Measurements from ENCODE around the gene OR52E8.
A peak's percentile ranks its signal among the peaks of the same experiment; 100 is the strongest.

Gene OR52E8

GRCh38 chr11:5857590-5857989 is at the start of gene OR52E8:
TSS of gene OR52E8 (minus strand) at chr11:5857690. CDS start at chr11:5857690, 0 bp downstream.
- DNase-seq (ENCODE audit: low read depth): no peak

- no peak for DNase-seq (ENCODE audit: low read depth)
Observed at GRCh38 chr11:5899534-5899933, 42.0 kb upstream of the OR52E8 start.

- no peak for DNase-seq (ENCODE audit: low read depth)
Observed at GRCh38 chr11:5892908-5893307, 35.4 kb upstream of the OR52E8 start, which contains the start of gene OR52E5. TSS of gene OR52E5 (plus strand) at chr11:5893208. CDS start at chr11:5900777, 7,569 bp downstream.

GRCh38 chr11:5891216-5891800 is 33.8 kb upstream of the OR52E8 start:
- DNase-seq (ENCODE audit: low read depth): peak; percentile 5

GRCh38 chr11:5887661-5888060 is 30.2 kb upstream of the OR52E8 start:
- no peak for DNase-seq (ENCODE audit: low read depth)

- no peak for DNase-seq (ENCODE audit: low read depth)
Observed at GRCh38 chr11:5887172-5887571, 29.7 kb upstream of the OR52E8 start.

- DNase-seq (ENCODE audit: low read depth): no peak
Observed at GRCh38 chr11:5881756-5882155, 24.3 kb upstream of the OR52E8 start.

GRCh38 chr11:5880329-5880728 is 22.8 kb upstream of the OR52E8 start, which contains the start of gene OR52E4:
TSS of gene OR52E4 (plus strand) at chr11:5880629. CDS start at chr11:5884293, 3,664 bp downstream.
- no peak for DNase-seq (ENCODE audit: low read depth)

- DNase-seq (ENCODE audit: low read depth): no peak
Observed at GRCh38 chr11:5878564-5878963, 21.1 kb upstream of the OR52E8 start.

GRCh38 chr11:5865826-5866225 is 8.3 kb upstream of the OR52E8 start:
- no peak for DNase-seq (ENCODE audit: low read depth)

- peak; percentile 1 for DNase-seq (ENCODE audit: low read depth)
Observed at GRCh38 chr11:5851002-5851401, 6.5 kb downstream of the OR52E8 start.

GRCh38 chr11:5847711-5848110 is 9.8 kb downstream of the OR52E8 start:
- no peak for DNase-seq (ENCODE audit: low read depth)

- DNase-seq (ENCODE audit: low read depth): no peak
Observed at GRCh38 chr11:5846701-5847100, 10.8 kb downstream of the OR52E8 start.

- DNase-seq (ENCODE audit: low read depth): no peak
Observed at GRCh38 chr11:5841797-5842196, 15.7 kb downstream of the OR52E8 start, which contains the start of gene OR52E6. TSS of gene OR52E6 (minus strand) at chr11:5841897. CDS start at chr11:5841897, 0 bp downstream.

- DNase-seq (ENCODE audit: low read depth): no peak
Observed at GRCh38 chr11:5837695-5838094, 19.8 kb downstream of the OR52E8 start.

- no peak for DNase-seq (ENCODE audit: low read depth)
Observed at GRCh38 chr11:5833446-5833845, 24.0 kb downstream of the OR52E8 start.

- no peak for DNase-seq (ENCODE audit: low read depth)
Observed at GRCh38 chr11:5831196-5831829, 26.2 kb downstream of the OR52E8 start.

- DNase-seq (ENCODE audit: low read depth): no peak
Observed at GRCh38 chr11:5818245-5818886, 39.1 kb downstream of the OR52E8 start.

GRCh38 chr11:5815534-5815933 is 42.0 kb downstream of the OR52E8 start:
- DNase-seq (ENCODE audit: low read depth): no peak

- no peak for DNase-seq (ENCODE audit: low read depth)
Observed at GRCh38 chr11:5809905-5810795, 47.3 kb downstream of the OR52E8 start.

- DNase-seq (ENCODE audit: low read depth): peak; percentile 2
Observed at GRCh38 chr11:5809122-5809519, 48.4 kb downstream of the OR52E8 start.

GRCh38 chr11:5808500-5809121 is 48.9 kb downstream of the OR52E8 start, which contains the start of gene OR52N2:
TSS of gene OR52N2 (plus strand) at chr11:5808924. CDS start at chr11:5820336, 11,412 bp downstream.
- peak; percentile 57 for DNase-seq (ENCODE audit: low read depth)

Data from amniotic epithelial cell (primary cell).